ENCODE measurements around the gene MGARP. TPM values are rescaled to one million over a fixed set of nuclear protein-coding genes. Genes with fewer than 3 reads are reported as not detected.
"Not testable (repeated sequence)": the region's sequence is repeated elsewhere in the genome, so short reads cannot be mapped to it uniquely, and the experiment has no call there.

MGARP gene
- polyA plus RNA-seq, 1 donor from 2014 or later = 1.3 TPM

DNA sequence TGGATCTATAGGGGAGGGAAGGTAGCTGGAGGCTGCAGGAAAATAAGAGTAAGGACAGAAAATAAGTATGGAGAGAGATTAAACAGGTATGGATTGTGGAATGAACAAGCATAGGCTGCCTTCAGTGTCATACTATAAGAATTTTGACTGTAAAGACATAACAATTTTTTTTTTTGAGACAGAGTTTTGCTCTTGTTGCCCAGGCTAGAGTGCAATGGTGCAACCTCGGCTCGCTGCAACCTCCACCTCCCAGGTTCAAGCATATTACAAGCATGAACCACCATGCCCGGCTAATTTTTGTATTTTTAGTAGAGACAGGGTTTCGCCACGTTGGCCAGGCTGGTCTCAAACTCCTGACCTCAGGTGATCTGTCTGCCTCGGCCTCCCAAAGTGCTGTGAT, 24.4 kb downstream of the MGARP start:
- H3K9me3 ChIP-seq (ENCODE audit: low read length); H3K27ac ChIP-seq (ENCODE audit: low read length); H3K4me3 ChIP-seq (ENCODE audit: low read length); H3K4me2 ChIP-seq (ENCODE audit: low read length); H3K9me2 ChIP-seq (ENCODE audit: insufficient read depth, low read length); H2AFZ ChIP-seq (ENCODE audit: low read depth, low read length); H3K27me3 ChIP-seq (ENCODE audit: insufficient read depth, low read depth, low read length); H3K9ac ChIP-seq (ENCODE audit: low read length); H4K20me1 ChIP-seq (ENCODE audit: insufficient read depth); H3F3A ChIP-seq (ENCODE audit: insufficient read depth, low read length, poor library complexity, severe bottlenecking); H3K36me3 ChIP-seq (ENCODE audit: insufficient read depth, low read length); H3K79me2 ChIP-seq (replicated peaks; ENCODE audit: insufficient read depth, low read length): not testable (repeated sequence)

DNA sequence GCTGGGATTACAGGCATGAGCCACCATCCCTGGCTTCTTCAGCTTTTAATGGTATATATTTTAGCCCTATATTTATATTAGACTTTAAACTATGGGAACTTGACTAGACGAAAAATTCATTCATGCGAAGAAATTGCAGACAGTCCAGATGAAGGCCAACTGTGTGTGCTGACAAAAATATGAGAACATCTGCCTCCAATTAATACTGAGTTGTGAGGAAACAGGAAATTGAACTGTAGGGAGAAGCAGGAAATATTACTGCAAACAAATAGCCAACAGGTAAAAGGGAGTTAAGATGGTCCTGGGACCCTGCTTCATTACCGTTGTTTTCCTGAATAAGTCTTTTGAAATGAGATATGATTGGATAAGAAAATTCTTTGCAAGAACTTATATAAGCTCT, 26.3 kb downstream of the MGARP start:
- Histone ChIP-seq H3K27me3 (ENCODE audit: insufficient read depth, low read depth, low read length) (no peaks in the 10 kb centered on the region), H3K36me3 (ENCODE audit: insufficient read depth, low read length) (no peaks in the 10 kb centered on the region), H3F3A (ENCODE audit: insufficient read depth, low read length, poor library complexity, severe bottlenecking) (no peaks in the 10 kb centered on the region), H3K79me2 (replicated peaks; ENCODE audit: insufficient read depth, low read length) (no peaks in the 10 kb centered on the region), H3K9me3 (ENCODE audit: low read length) (no peaks in the 10 kb centered on the region), H3K4me3 (ENCODE audit: low read length) (no peak overlapping the region), H3K9me2 (ENCODE audit: insufficient read depth, low read length) (no peaks in the 10 kb centered on the region), H3K27ac (ENCODE audit: low read length) (no peak overlapping the region), H4K20me1 (ENCODE audit: insufficient read depth) (no peaks in the 10 kb centered on the region), H3K9ac (ENCODE audit: low read length) (no peak overlapping the region), H2AFZ (ENCODE audit: low read depth, low read length) (no peak overlapping the region), H3K4me2 (ENCODE audit: low read length) (no peak overlapping the region)
- TF ChIP-seq TAF1 (IDR thresholded peaks at IDR 0.05; ENCODE audit: low read depth) = no peak
- TF ChIP-seq, protein P1, sequence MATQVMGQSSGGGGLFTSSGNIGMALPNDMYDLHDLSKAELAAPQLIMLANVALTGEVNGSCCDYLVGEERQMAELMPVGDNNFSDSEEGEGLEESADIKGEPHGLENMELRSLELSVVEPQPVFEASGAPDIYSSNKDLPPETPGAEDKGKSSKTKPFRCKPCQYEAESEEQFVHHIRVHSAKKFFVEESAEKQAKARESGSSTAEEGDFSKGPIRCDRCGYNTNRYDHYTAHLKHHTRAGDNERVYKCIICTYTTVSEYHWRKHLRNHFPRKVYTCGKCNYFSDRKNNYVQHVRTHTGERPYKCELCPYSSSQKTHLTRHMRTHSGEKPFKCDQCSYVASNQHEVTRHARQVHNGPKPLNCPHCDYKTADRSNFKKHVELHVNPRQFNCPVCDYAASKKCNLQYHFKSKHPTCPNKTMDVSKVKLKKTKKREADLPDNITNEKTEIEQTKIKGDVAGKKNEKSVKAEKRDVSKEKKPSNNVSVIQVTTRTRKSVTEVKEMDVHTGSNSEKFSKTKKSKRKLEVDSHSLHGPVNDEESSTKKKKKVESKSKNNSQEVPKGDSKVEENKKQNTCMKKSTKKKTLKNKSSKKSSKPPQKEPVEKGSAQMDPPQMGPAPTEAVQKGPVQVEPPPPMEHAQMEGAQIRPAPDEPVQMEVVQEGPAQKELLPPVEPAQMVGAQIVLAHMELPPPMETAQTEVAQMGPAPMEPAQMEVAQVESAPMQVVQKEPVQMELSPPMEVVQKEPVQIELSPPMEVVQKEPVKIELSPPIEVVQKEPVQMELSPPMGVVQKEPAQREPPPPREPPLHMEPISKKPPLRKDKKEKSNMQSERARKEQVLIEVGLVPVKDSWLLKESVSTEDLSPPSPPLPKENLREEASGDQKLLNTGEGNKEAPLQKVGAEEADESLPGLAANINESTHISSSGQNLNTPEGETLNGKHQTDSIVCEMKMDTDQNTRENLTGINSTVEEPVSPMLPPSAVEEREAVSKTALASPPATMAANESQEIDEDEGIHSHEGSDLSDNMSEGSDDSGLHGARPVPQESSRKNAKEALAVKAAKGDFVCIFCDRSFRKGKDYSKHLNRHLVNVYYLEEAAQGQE (IDR thresholded peaks at IDR 0.05; ENCODE audit: borderline replicate concordance) = no peak
- TF ChIP-seq SMC3 (conservative IDR thresholded peaks at IDR 0.05; ENCODE audit: poor library complexity) = no peak
- no peak for TF ChIP-seq RAD21 (conservative IDR thresholded peaks at IDR 0.05)
- TF ChIP-seq, protein P2, sequence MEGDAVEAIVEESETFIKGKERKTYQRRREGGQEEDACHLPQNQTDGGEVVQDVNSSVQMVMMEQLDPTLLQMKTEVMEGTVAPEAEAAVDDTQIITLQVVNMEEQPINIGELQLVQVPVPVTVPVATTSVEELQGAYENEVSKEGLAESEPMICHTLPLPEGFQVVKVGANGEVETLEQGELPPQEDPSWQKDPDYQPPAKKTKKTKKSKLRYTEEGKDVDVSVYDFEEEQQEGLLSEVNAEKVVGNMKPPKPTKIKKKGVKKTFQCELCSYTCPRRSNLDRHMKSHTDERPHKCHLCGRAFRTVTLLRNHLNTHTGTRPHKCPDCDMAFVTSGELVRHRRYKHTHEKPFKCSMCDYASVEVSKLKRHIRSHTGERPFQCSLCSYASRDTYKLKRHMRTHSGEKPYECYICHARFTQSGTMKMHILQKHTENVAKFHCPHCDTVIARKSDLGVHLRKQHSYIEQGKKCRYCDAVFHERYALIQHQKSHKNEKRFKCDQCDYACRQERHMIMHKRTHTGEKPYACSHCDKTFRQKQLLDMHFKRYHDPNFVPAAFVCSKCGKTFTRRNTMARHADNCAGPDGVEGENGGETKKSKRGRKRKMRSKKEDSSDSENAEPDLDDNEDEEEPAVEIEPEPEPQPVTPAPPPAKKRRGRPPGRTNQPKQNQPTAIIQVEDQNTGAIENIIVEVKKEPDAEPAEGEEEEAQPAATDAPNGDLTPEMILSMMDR (IDR thresholded peaks at IDR 0.05; ENCODE audit: poor library complexity, severe bottlenecking) = no peak
- no peak for TF ChIP-seq POLR2AphosphoS5 (IDR thresholded peaks at IDR 0.05)
- TF ChIP-seq EZH2 (IDR thresholded peaks at IDR 0.05; ENCODE audit: borderline replicate concordance, insufficient read depth, low read length, poor library complexity, severe bottlenecking) = no peak
- no peak for TF ChIP-seq EP300 (conservative IDR thresholded peaks at IDR 0.05; ENCODE audit: poor library complexity, severe bottlenecking)
- no peak for TF ChIP-seq MXI1 (conservative IDR thresholded peaks at IDR 0.05; ENCODE audit: poor library complexity, severe bottlenecking)

DNA sequence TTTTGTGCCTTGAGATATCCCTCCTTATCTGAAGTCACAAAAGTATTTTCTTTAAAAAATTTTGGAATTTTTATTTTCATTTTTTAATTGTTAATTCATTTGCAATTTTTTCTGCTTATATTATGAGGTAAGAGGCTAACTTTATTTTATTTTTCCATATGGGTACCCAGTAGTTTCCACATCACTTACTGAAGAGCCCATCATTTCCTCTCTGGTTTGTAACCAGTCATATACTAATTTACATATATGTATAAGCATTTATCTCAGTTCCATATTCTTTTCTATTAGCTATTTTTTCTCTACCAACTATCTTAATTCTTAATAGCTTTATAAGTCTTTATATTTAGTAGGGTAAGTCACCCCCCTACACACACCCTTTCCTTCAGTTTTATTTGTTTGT, 27.0 kb downstream of the MGARP start:
- Histone ChIP-seq H3K9me2 (ENCODE audit: insufficient read depth, low read length) (no peaks in the 10 kb centered on the region), H4K20me1 (ENCODE audit: insufficient read depth) (no peaks in the 10 kb centered on the region), H3K36me3 (ENCODE audit: insufficient read depth, low read length) (no peaks in the 10 kb centered on the region), H3K4me2 (ENCODE audit: low read length) (no peak overlapping the region), H3K9me3 (ENCODE audit: low read length) (no peaks in the 10 kb centered on the region), H3F3A (ENCODE audit: insufficient read depth, low read length, poor library complexity, severe bottlenecking) (no peaks in the 10 kb centered on the region), H2AFZ (ENCODE audit: low read depth, low read length) (no peak overlapping the region), H3K27ac (ENCODE audit: low read length) (no peak overlapping the region), H3K4me3 (ENCODE audit: low read length) (no peak overlapping the region), H3K79me2 (replicated peaks; ENCODE audit: insufficient read depth, low read length) (no peaks in the 10 kb centered on the region), H3K27me3 (ENCODE audit: insufficient read depth, low read depth, low read length) (no peaks in the 10 kb centered on the region), H3K9ac (ENCODE audit: low read length) (no peak overlapping the region)
- TF ChIP-seq EP300 (conservative IDR thresholded peaks at IDR 0.05; ENCODE audit: poor library complexity, severe bottlenecking) (no peak), TAF1 (IDR thresholded peaks at IDR 0.05; ENCODE audit: low read depth) (no peak), POLR2AphosphoS5 (IDR thresholded peaks at IDR 0.05) (no peak), MXI1 (conservative IDR thresholded peaks at IDR 0.05; ENCODE audit: poor library complexity, severe bottlenecking) (no peak), RAD21 (conservative IDR thresholded peaks at IDR 0.05) (no peak), SMC3 (conservative IDR thresholded peaks at IDR 0.05; ENCODE audit: poor library complexity) (no peak), EZH2 (IDR thresholded peaks at IDR 0.05; ENCODE audit: borderline replicate concordance, insufficient read depth, low read length, poor library complexity, severe bottlenecking) (no peak)
- TF ChIP-seq, protein P2 (IDR thresholded peaks at IDR 0.05; ENCODE audit: poor library complexity, severe bottlenecking) = no peak
- TF ChIP-seq, protein P1 (IDR thresholded peaks at IDR 0.05; ENCODE audit: borderline replicate concordance) = no peak
